Stimulated activated naive CD4-positive, alpha-beta T cell treated with Interleukin-2 at 50 U/mL for 16 hours (primary cell): Measurements from ENCODE around the gene IL34.

ENCODE experiments used
- DNase-seq: peaks from one replicate; lab custom pipeline; 2025; lab: John Stamatoyannopoulos, UW

IL34 gene

DNA sequence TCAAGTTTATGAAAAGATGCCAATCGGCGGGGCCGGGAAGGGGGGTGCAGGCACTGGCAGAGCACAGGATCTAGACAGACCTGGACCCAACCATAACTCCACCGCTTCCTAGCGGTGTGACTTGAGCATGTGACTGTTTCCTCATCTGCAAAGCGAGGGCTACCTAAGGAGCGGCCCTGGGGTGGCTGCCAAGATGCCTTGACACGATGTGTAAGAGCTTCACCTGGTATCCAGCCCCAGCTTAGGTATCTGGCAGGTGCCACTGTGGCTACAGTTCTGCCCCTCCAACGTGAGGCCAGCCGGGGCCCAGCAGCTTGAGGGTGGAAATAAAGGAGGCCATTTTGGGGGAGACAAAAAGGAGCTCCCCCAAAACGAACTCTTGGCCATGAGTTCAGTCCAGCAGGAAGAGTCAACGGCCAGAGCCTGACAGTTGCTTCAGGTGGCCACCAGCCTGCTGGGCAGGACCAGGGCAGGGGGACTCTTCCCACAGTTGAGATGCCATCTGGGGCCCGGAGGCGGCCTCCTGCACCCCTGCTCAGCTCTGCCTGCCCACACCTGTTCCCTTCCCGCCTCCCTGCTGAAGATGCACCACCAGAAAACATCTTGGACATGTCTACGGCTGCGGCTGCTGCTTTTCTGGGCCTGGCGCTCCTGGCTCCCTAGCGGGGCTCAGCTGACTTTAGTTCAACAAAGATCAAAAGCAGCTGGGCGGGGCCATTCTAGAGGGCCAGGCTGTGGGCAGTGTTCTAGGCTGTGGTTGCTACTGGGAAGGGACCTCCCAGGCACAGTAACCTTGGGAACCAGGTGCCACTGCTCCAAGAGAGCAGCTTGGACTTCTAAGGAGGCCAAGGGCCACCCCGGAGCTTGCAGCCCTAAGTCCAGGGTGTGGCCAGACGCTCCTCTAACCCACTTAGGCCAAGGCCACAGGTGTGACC lies 42.9 kb downstream of the IL34 start:
- DNase-seq = no peak

DNA sequence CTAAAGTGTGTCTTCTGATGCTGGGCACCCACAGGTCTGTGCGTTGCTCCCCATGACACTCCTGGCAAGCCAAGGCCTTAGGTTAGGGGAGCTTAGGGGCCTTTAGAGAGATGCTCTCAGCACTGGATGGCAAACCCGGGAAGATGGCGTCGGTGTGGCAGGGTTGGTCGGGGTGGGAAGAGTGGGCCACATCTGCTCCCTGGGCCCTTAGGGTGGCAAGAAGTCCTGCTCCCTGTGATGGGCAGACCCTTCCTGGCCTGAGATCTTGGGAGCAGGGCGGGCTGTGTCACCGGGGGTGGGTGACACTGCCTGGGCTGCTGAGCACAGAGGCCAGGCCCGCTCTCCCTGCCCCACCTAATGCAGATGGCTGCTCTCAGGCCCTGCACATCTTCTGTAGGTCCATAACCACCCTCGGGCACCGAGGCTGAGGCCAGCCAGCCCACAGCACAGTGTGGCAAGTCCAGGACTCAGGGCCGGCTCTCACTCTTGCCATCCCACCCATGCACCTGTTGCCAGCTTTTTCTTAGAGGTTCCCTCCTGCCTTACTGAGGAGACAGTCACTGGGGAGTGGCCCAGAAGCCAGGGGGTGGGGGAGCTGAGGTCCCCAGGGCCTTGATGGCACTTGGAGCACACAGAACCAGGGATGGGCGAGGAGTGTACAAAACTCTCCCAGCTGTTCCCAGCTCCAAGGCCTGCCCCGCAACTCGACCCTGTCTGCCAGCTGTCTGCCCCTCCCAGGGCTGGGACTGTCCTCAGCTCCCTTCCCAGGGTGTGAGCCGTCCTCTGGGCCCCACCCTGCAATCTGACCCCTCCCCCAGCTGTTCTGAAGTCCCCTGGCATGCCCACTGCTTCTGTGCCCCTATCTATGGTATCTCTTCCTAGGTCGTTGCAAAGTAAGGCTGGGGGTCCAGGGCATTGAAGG lies 43.9 kb downstream of the IL34 start:
- no peak for DNase-seq

DNA sequence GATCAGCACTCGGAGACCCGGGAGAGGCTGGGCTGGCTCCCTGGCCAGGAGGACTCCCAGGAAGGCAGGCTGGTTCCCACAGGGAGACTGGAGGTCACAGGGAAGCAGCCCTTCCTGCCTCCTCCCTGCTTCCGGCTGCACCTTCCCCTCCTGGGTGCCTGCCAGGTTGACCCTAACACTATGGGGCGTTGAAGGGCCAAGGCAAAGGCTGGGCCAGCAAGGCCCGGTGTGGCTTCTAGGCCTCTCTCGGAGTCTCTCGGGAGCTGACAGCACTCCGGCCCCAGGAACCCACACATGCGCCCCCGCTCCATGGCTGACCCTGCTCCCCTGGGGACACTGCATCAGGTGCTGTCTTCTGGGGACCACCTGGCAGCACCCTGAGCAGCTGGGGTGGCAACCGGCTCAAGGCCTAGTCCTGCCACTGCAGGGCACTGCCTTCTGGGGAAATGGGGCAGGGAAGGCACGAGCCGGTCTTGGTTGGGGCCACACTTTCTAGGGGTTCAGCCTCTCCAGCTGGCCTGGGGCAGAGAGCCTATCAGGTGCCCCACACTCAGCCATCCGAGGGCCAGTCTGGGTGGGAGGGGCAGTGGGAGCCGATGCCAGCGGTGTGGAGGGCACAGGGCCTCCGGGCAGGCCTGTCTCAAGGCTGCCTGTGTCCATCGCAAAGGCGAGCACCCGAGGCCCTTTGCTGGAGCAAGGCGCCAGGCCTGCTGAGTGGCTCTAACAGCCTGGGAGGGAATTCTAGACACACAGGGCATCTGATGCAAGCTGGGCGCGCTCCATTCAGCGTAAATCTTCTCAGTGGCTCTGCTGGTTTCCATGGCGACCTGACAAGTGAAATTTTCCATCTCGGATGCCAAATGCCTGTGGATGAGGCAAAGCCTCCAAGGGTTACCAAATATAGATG lies 45.1 kb downstream of the IL34 start:
- DNase-seq = no peak

DNA sequence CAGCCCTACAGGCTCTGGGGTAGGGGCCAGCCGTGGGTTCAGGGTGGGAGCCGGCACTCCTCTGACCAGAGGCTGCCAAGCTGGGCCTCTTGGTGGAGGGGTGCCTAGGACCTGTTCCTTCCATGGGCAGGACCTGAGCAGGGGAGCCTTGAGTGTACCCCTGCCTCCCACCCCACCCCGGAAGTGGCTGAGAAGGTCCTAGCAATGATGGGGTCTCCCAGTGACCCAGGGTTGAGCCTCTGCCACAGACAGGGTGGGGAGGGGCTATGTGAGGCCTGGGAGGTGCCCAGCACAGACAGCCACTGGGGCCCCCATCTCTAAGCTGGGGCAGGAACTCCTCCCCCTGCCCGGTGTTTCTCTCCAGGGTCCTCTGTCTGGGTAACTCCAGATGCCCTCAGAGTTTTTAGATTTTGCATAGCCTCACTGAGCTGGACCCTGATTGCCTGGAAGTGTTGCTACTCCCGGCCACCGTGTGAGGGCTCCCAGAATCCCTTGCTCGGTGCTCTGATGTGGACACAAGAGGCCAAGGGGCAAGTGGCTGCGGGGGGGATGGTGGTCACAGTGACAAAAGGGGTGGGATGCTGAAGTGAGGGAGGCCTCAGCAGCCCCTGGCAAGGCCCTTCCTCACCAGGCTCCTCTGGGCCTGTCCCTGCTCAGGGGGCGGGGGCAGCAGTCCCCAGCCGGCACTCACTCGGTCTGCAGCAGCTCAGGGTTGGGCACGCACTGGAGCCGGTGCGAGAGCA lies 45.9 kb downstream of the IL34 start:
- DNase-seq = no peak

DNA sequence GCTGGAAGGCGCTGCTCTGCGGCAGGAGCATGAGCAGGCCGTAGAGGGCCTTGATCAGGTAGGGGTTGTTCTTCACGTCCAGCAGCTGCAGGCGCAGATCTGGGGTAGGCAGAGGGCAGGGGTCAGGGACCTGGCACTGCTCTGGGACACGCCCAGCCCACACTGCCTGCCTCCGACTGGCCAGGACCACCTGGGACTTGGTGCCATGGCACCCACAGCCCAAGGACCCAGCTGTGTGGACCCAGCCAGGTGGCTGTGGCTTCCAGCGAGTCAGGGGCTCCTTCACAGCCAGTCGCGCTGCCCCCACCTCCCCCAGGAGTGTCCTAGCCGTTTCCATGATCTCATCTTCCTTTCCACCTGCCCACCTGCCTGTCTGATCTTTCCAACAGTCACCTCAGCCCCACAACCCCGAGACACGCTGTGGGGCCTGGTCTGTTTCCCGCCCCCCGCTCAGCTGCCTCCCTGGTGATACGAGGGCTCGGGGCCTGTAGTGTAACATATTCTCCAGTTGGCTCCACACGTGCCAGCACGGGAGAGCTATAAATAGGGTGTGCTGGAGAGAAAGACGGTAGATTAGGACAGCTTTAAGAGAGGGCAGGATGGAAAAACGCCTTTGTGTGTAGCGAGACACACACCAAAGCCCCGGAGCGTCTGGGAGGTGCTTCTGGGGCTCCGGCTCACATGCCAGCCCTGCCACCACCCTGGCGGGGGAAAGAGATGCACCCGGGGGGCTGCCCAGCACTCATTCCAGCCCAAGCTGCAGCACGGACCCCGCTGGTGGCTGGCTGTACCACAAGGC lies 46.7 kb downstream of the IL34 start:
- DNase-seq = no peak

DNA sequence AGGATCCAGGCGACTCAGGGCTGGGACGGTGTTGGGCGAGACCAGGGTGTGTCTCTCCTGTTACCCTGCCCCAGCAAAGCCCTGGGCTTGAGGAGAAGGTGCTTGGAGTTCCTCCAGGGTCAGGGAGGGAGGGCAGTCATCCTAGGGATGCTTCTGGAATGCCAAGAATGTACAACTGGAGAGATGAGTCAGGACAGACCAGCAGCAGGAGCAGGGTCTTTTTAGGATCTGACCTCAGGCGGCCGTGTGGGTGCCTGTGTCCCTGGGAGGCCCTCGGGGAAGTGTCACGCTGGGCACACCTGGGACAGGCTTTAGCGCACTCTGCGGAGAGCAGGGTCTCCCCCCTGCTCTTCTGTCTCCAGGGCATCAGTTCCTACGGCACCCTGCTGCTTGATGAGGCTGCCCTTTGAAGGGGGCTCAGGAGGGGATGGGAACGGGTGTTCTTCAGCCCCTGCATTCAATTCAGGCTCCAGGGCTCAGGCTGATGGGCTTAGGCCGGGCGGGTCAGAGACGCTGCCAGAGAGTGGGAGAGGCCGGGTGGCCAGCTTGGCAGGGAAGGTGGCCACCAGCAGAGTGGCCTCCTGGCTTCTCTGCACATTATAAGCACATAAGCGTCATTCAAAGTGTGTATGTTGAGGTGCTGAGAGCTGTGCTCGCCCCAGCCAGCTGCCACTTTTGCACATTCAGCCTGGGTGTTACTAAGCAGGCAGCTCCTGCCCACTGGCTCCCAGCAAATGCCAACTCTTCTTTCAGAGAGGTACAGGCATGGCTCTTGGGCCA lies 47.9 kb downstream of the IL34 start:
- no peak for DNase-seq

DNA sequence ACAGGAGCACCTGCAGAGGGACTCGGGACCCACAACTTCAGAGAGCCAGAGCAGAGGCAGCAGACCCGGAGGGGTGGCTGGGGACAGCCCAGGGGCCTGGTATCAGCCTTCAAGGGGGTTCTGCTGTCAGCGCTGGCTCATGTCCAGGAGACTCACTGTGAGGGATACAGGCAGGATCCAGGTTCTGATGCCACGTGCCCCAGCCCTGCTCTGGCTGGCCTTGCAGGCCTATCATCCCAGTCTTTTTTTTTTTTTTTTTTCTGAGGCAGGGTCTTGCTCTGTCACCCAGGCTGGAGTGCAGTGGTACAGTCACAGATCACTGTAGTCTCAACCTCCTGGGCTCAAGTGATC lies 48.5 kb downstream of the IL34 start:
- DNase-seq = no peak

DNA sequence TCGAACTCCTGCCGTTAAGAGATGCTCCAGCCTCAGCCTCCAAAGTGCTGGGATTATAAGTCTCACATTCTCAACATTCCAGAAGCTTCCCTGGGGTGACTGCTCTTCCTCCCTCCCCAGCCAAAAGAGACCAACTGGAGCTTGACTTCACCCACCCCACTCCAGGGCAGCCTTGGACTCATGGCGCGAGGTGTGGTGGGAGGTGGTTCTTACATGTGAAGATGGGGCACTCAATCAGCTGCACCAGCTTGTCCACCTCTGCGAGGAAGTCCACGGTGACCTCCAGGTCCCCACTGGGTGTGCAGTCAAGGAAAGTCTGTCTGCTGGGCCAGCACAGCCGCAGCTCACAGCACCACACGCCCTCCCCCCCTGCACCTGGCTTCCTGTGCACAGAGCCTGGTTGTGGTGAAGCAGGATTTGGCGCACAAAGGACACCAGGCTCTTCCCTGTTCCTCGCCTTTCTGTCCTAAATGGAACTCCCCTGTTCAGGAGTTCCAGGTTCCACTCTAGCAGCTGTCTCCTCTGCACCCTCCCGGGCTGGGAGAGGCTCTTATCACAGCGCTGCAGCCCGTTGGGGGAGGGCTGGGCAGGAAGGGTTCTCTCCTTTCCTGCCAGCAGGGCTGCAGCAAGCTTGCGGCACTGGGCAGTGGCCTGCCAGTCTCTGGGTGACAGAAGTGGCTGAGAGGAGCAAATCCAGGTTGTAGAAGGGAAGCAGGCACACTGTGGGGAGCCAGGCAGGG lies 49.1 kb downstream of the IL34 start:
- DNase-seq = no peak

DNA sequence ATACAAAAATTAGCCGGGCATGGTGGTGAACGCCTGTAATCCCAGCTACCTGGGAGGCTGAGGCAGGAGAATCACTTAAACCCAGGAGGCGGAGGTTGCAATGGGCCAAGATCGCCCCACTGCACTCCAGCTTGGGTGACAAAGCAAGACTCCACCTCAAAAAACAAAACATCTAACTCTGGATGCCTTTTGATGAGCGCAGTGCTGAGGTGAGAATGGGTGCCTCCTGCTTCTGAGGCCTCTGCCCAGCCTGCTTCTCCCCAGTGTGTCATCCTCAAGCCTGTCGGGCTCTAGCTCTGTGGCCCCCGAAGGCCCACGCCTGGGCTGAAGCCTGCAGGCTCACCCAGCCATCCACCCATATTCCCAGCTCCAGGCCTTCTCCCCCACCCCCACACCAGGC lies 50.0 kb downstream of the IL34 start:
- DNase-seq = no peak

DNA sequence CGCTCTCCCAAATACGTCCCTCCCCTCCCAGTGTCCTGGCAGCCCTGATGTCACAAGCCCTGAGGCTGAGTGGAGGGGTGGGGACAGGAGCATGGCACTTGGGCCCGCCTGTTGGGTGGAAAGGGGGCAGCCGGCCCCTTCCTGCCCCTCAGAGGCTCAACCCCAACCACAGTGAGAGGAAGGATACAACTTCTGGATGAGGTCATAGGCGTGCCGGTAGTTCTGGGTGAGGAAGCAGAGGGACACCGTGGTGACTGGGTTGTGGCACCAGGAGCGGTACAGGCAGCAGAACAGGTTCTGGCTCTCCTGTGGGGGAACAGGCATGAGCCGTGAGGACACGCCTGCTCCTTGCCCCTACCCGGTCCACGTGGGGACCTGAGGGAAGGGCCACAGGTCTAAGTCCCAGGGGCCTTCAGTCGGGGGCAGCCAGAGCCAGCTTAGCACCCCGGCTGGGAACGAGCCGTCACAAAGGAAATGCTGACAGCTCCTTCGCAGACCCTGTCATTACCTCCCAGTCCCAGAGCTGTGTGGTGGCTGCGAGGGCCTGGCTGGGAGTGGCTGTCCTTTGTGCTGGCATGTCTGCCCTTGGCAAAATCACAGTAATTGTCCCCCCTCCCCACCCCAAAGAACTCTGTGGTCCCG lies 50.7 kb downstream of the IL34 start:
- DNase-seq = no peak

DNA sequence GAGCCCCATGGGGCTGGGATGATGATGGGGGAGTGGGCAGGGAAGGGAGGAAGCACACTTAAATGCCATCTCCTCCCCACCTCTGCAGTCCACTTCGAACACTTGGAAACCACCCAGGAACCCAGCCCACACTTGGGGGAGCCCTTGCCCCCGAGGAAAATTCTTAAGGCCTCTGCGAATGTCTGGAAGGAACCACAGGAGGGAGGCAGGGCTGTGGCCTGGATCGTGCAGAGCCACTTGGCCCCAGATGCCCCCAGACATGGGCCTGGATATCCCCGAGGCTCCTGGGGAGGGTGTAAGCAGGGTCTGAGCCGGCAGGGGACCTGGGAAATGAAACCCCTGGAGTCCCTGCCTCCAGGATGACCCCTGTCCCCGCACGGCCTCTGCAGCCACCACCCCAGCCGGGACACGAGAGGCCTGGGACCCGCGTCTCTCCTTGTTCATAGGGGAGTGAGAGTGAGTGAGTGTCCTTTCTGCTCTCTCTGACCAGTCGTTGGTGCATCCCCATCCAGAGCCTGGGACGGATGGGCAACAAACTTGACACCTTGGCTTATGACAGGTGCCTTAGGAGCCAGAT lies 51.3 kb downstream of the IL34 start:
- DNase-seq = no peak

DNA sequence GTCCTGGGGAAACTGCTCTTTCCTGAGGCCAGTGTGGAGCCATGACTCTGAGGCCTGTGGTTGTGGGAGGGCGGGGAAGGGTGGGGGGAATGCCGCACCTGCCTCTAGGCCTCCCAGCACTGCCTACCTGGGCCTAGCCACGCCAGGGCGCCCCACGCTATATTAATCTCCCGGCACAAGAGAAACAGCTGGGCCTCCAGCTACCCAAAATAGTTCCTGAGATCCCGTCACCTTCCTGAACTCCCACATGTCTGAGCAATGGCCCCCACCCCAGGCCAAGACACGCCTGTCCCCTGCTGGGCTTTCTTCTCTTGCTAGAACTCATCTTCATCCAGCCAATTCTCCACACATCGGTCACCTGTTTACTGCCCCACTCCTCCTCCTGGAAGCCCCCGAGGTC lies 52.5 kb downstream of the IL34 start:
- DNase-seq = no peak

DNA sequence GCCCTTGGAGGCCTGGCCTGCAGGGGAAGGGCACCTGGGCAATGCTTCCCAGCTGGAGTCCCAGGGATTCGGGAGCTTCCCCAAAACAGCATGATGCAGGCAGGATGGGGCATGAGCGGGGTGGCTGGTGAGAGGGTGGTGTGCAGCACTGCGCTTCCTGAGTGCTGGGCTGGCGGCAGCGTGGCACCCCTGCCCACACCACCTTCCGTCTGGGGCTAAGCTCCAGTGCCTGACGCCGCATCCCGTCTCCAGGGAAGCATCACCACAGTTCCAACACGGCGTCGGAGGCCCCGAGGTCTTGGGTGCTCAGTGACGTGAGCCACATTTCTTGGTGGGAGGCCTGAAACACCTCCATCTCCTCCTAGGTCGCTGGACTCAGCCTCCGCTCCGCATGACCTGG lies 53.3 kb downstream of the IL34 start:
- DNase-seq = no peak

DNA sequence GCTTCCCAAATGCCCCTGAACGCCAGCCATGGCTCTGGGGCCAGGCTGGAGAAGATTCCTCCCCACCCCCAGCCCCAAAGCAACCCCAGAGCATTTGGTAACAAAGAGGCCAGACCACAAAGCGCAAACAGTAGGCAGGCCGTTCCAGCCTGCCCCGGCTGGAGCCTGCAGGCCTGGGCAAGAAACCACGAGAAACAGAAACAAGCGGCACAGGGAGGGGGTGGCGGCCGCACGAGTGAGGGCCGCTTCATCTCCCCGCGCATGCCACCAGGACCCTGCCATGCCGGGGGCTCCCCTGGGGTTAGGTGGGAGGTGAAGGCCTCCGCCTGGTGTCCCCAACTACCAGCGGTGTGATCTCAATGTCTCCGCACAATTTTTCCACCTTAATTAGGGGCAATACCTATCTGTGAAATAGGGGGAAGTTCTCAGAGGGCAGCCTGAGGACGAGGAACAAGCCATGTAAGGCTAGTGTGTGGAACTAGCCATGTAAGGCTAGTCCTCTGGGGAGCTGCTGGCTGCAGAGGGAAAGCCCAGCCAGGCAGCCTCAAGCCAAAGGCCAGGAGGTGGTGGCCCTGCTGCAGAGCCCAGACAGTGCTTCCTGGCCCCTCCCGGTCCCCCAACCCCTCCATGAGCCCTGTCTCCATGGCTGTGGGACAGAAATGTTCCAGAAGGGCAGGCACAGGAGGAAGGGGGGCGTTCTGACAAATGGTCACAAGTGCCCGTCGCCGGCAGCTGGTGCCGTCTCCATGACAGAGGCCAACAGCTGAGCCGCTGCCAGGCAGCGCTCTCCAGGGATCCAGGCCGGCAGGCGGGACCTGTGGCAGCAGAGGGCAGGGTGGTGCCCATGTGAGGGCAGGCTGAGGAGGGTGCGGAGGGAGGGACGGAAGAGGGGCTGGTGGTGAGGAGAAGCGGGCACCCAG lies 54.0 kb downstream of the IL34 start:
- no peak for DNase-seq

DNA sequence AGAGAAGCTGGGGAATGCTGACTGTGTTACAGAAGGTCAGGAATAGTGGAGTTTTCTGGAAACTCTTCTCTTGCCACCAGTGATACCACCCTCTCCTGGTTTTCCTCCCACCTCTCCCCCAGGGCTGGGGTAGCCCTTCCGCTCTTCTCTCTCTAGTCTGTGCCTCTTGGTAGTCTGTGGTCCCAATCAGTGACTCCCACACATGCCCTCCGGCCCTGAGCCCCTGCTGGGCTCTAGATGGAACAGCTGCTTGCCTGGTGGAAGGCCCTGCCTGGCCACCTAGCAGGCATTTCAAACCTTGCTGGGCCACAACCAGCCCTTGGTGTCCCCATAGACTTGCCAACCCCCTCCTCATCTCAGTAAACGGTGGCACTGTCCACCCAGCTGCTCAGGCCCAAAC lies 54.7 kb downstream of the IL34 start:
- DNase-seq = no peak

DNA sequence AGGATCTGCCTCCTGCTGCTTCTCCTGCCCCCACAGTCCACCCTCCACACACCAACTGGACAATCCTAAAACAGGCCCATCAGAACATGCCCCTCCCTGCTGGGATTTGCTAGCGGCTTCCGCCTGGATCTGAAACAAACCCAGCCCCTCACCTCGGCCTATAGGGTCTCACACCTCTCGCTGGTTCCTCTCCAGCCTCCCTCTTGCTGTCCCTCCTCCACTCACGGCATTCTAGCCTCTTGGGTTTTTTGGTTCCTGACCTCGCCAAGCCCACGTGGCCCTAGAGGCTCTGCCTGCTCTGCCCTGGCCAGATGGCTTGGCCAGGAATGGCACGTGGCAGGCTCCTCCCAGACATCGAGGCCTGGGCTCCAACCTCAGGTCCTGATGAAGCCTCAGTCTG lies 55.2 kb downstream of the IL34 start:
- no peak for DNase-seq

DNA sequence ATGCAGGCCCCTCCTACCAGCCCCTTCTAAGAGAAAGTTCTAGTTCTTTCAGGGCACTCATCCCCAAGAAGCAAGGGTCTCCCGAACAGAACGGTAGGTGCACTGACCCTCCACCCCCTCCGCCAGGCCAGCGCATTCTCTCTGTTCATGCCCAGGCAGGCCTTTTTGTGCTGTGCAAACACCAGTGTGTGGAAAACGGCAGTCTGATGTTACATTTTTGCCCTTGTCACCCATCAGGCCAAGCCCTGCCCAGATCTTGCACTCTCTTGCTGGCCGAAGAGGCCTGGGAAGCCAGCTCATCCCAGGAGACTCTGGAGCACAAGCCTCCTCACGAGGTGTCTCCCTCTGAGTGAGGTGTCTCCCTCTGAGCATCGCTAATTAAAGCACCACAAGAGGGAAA lies 55.6 kb downstream of the IL34 start:
- DNase-seq = no peak
